Pons (tissue), 1 donor: ENCODE data around the gene ZBTB7C.

Experiments
- DNase-seq: peaks from one replicate; pipeline ENCODE4 v3.0.0-alpha.2; 2016; ENCODE audit warnings: low spot score

Gene ZBTB7C

GRCh38 chr18:48119204-48119603 lies 290.0 kb downstream of the ZBTB7C start:
- DNase-seq, result no peak

GRCh38 chr18:48116873-48117630 lies 292.1 kb downstream of the ZBTB7C start:
- DNase-seq, result no peak

- DNase-seq, result no peak
Measured at GRCh38 chr18:48116017-48116416, 293.2 kb downstream of the ZBTB7C start.

GRCh38 chr18:48113691-48114090 lies 295.5 kb downstream of the ZBTB7C start:
- DNase-seq, result no peak

- no peak for DNase-seq
Measured at GRCh38 chr18:48111587-48111986, 297.6 kb downstream of the ZBTB7C start.

GRCh38 chr18:48110797-48111196 lies 298.4 kb downstream of the ZBTB7C start:
- no peak for DNase-seq

- no peak for DNase-seq
Measured at GRCh38 chr18:48109961-48110493, 299.2 kb downstream of the ZBTB7C start.

GRCh38 chr18:48108136-48108535 lies 301.0 kb downstream of the ZBTB7C start:
- no peak for DNase-seq

- DNase-seq, result no peak
Measured at GRCh38 chr18:48106976-48107781, 302.0 kb downstream of the ZBTB7C start.

GRCh38 chr18:48106498-48106897 lies 302.7 kb downstream of the ZBTB7C start:
- DNase-seq, result no peak

GRCh38 chr18:48105317-48105716 lies 303.9 kb downstream of the ZBTB7C start:
- no peak for DNase-seq

- DNase-seq, result no peak
Measured at GRCh38 chr18:48104705-48105104, 304.5 kb downstream of the ZBTB7C start.

GRCh38 chr18:48100651-48101165 lies 308.5 kb downstream of the ZBTB7C start:
- no peak for DNase-seq

GRCh38 chr18:48100165-48100575 lies 309.0 kb downstream of the ZBTB7C start:
- DNase-seq, result no peak

GRCh38 chr18:48099481-48100164 lies 309.6 kb downstream of the ZBTB7C start:
- DNase-seq, result no peak

GRCh38 chr18:48098538-48098937 lies 310.6 kb downstream of the ZBTB7C start:
- no peak for DNase-seq

- DNase-seq, result no peak
Measured at GRCh38 chr18:48098007-48098406, 311.2 kb downstream of the ZBTB7C start.

- DNase-seq, result no peak
Measured at GRCh38 chr18:48095726-48096125, 313.5 kb downstream of the ZBTB7C start.

GRCh38 chr18:48093104-48093503 lies 316.1 kb downstream of the ZBTB7C start:
- DNase-seq, result no peak

- no peak for DNase-seq
Measured at GRCh38 chr18:48091869-48092497, 317.2 kb downstream of the ZBTB7C start.

- no peak for DNase-seq
Measured at GRCh38 chr18:48090702-48091101, 318.5 kb downstream of the ZBTB7C start.

- DNase-seq, result no peak
Measured at GRCh38 chr18:48090021-48090420, 319.2 kb downstream of the ZBTB7C start.
